NT2/D1 (cell line): Measurements from ENCODE around the gene TRPM2.

Source experiments
- YY1 ChIP-seq: IDR thresholded peaks from 2 replicates; pipeline ENCODE4 v1.6.1; 2011; ENCODE audit not compliant: insufficient read length, insufficient read depth
- ZNF274 ChIP-seq: IDR thresholded peaks from 2 replicates; pipeline ENCODE4 v1.6.1; 2011; ENCODE audit warnings: mild to moderate bottlenecking, low read depth, low read length

- TF ChIP-seq YY1 (no peak), ZNF274 (no peak)
Observed at GRCh38 chr21:44330698-44331097, 22.7 kb upstream of the TRPM2 start.
